ENCODE results near the gene ACAA1.
"Not testable (repeated sequence)": the region's sequence is repeated elsewhere in the genome, so short reads cannot be mapped to it uniquely, and the experiment has no call there.

GRCh38 chr3:38134517-38135143 is 2.3 kb downstream of the ACAA1 start:
- not testable (repeated sequence) for TF ChIP-seq CTCF (conservative IDR thresholded peaks at IDR 0.05; ENCODE audit: low read depth, low read length); EZH2phosphoT487 (IDR thresholded peaks at IDR 0.05; ENCODE audit: borderline replicate concordance, low read length)

All from PC-3 (cell line).